HG03175 (cell line): ENCODE measurements around the gene AMZ1.

ENCODE experiments used
- ATAC-seq: cut with Tn5 transposase; IDR thresholded peaks from one replicate; pipeline ENCODE4 v1.9.1; 2021; ENCODE audit warnings: mild to moderate bottlenecking, moderate library complexity; ENCODE audit not compliant: unreplicated experiment

The AMZ1 gene

GRCh38 chr7:2650451-2650850 is 37.6 kb upstream of the AMZ1 start:
- no peak for ATAC-seq

DNA sequence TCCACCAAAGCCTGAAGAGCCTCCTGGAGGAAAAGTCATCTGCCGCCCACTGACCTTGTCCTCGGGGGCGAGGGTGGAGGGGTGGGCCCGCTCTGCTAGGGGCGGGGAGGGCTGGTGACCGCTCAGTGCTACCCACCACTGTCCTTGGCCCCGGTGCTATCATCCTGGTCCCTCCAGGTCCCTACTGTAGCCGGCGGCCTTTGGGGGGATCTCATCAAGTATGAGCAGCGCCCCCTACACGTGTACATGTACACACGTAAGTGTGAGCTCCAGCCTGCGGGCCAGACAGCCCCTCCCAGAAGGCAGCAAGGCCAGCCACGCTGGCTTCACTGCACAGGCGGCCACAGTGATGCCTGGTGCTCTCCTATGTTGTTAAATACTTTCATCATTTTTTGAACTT is 36.7 kb upstream of the AMZ1 start:
- ATAC-seq, result no peak

- ATAC-seq, result no peak
Measured at GRCh38 chr7:2651847-2652735, 35.9 kb upstream of the AMZ1 start.

GRCh38 chr7:2652736-2653060 is 35.3 kb upstream of the AMZ1 start:
- ATAC-seq, result no peak

DNA sequence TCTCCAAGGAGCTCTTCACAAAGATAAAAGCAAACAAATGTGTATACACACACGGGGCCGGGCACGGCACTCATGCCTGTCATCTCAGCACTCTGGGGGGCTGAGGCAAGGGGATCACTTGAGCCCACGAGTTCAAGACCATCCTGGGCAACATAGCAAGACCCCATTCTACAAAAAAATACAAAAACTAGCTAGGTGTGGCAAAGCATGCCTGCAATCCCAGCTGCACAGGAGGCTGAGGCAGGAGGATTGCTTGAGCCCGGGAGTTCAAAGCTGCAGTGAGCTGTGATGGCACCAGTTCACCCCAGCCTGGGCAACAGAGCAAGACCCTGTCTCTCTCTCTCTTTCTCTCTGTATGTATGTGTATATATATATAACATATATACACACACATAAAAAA is 33.9 kb upstream of the AMZ1 start:
- no peak for ATAC-seq

- no peak for ATAC-seq
Measured at GRCh38 chr7:2655870-2656614, 32.0 kb upstream of the AMZ1 start.

GRCh38 chr7:2657208-2657607 is 30.8 kb upstream of the AMZ1 start:
- ATAC-seq, result no peak

DNA sequence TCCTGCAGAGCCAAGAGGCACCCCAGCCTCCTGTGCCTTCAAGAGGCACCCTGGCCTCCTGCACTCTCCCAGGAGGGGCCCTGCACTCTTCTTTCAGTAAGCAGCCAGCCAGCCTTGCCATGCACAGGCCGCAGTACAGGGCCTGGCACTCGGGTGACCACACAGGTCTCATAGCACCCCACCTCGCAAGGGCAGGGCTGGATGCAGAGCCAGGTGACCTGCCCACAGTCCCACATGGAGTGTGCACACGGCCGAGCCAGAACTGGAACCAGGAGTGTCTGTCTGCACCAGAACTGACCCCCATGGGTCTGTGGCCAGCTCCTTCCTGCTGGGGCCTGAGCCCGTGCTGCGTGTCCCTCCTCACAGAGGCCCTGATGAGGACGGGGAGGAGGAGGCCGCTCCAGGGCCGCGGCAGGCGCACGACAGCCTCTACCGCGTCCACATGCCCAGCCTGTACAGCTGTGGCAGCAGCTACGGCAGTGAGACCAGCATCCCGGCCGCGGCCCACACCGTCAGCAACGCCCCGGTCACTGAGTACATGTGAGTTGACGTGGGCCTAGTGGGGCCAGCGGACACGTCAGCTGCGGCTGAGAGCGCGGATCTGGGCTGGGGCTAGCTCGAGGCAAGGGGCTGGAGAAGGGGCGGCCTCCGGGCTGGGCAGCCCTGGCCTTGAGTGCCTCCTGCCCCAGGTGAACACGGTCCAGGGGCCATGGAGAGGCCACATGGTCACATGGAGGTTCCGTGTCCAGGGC is 29.9 kb upstream of the AMZ1 start:
- no peak for ATAC-seq

DNA sequence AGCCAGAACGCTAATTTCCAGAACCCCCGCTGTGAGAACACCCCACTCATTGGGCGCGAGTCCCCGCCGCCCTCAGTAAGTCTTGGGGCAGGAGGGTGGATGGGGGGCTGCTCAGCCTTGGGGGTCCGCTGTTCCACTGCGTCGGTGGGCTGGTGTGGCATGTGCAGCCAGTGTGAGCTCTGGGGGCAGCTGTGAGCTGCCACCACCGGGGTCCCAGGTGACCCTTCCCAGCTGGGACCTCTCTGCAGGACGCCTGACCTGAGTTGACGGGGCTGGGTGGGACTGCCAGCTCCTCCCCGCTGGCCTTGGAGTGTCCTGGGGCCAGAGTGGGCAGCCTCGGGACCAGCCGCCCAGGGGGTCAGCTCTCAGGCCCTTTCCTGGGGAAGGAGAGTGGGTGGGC is 29.1 kb upstream of the AMZ1 start:
- ATAC-seq, result no peak

GRCh38 chr7:2659556-2660358 is 28.2 kb upstream of the AMZ1 start:
- ATAC-seq, result no peak

DNA sequence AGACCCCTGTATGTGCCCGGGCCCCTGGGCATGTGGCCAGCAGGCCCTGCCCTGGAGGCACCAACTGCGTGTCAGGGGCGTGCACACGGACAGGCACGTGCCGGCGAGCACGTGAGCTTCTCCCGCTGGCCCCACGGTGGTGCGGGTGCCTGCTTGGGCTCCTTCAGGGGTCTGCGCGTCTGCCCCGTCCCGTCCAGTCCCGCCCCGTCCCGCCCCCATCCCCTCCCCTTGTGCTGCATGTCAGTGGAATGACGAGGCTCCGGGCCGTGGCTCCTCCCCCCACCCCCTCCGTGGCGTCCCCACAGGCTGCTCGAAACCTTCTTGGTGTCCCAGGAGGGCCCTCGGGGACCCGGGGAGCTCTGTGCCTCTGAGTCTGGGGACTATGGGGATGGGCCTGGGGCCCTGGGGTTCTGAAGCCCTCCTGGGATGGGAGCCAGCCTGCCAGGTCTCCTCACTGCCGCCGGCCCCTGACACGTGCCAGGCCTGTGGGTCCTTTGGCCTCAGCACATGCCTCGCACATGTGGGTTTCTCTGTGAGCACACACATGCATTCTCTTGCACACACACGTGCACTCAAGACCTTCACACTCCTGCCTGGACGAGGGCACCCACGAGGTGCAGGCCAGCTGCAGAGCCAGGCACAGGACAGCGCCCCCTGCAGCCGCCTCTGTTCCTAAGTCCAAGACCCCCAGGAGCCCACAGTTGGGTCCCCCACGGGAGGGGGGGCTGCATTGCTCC is 27.5 kb upstream of the AMZ1 start:
- ATAC-seq, result no peak

DNA sequence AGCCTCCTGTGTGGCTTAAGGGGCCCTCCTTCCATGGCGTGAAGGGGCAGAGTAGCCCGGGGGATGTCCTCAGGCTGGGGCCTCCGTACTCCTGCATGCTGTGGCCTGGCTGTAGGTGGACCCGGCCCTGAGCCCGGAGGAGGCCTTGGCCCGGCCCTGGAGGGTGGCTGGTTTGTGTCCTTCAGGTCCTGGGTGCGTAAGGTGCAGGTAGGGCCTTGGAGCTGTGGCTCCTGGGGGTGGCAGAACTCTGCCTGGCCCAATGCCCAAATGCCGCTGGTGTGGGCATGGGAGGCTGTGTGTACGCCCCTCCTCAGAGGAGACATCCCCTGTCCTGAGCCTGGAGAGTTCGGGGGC is 26.9 kb upstream of the AMZ1 start:
- no peak for ATAC-seq

DNA sequence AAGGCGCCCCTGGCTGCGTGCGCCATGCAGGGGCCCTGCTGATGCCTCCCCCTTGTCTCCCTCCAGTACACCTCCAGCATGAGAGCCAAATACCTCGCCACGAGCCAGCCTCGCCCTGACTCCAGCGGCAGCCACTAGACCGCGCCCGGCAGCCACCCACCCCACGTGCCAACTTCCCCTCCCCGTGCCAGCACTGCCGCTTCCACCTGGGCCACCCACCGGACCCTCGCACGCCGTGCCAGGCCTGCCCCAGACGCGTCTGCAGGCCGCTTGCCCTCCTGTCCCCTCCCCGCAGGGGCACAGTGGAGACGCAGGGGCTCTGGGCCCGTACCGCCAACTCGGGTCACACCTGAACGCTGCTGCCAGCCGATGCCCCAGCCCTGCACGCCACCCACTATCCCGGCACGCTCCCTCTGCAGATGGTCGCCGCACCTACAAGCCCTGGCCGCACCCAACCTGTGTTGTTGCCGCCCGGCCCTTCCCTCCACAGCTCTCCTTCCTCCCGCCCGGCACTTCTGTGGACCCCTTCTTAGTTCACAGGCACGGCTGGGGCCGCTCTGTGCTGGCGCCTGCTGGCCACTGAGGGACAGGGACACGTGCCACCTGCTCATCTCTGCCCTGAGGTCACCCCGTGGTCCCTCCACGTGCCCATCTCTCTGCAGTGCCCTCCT is 26.3 kb upstream of the AMZ1 start:
- ATAC-seq, result no peak

GRCh38 chr7:2662273-2663120 is 25.5 kb upstream of the AMZ1 start:
- no peak for ATAC-seq

GRCh38 chr7:2663121-2663886 is 24.7 kb upstream of the AMZ1 start:
- ATAC-seq, result no peak

DNA sequence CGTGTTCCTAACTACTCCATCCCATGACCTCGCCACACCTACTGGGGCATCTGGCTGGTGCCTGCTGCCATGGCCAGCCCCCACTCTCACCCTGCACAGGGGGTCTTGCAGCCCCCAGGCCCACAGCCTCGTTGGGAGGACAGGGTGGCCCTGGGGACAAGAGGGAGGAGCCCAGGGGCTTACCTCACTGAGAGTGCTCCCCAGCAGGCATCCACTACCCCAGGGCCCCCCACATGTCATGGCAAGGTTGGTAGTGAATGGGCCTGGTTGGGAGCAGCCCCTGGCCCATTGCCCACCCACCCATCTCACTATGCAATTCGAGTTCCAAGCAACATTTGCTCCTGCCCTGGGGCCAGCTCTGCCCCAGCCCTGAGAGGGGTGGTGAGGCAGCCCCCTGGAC is 24.0 kb upstream of the AMZ1 start:
- ATAC-seq, result no peak

DNA sequence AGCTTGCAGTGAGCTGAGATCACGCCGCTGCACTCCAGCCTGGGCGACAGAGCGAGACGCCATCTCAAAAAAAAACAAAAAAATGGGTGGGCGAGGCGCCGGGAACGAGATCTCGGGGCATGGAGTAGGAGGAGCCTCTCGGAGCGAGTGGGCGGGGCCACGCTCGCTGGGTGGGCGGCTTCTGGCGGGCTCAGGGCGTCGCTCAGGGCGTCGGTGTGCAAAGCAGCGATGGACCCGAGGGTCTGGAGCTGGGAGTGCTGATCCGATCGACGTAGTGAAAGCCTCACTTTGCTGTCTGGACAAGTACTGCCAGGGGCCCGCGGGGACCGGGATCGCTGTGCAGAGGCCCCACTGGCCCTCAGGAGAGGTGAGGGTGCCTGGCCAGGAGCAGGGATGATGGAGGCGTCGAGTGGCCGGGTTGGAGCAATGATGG is 22.6 kb upstream of the AMZ1 start:
- ATAC-seq, result no peak

- no peak for ATAC-seq
Measured at GRCh38 chr7:2666155-2666554, 21.8 kb upstream of the AMZ1 start.
